Stimulated activated CD4-positive, alpha-beta T cell treated with anti-CD3 and anti-CD28 coated beads, Interleukin-4, amount 100 ng/mL, for 48 hours (primary cell): Measurements from ENCODE around the gene ENAH.
"Not testable (repeated sequence)": the region's sequence is repeated elsewhere in the genome, so short reads cannot be mapped to it uniquely, and the experiment has no call there.

Experiments used
- DNase-seq, 2 donors: peaks; one replicate each; pipeline ENCODE4 v3.0.0-alpha.2; 2020; ENCODE audit warnings: low read depth in 2 of 2

The ENAH gene

DNA sequence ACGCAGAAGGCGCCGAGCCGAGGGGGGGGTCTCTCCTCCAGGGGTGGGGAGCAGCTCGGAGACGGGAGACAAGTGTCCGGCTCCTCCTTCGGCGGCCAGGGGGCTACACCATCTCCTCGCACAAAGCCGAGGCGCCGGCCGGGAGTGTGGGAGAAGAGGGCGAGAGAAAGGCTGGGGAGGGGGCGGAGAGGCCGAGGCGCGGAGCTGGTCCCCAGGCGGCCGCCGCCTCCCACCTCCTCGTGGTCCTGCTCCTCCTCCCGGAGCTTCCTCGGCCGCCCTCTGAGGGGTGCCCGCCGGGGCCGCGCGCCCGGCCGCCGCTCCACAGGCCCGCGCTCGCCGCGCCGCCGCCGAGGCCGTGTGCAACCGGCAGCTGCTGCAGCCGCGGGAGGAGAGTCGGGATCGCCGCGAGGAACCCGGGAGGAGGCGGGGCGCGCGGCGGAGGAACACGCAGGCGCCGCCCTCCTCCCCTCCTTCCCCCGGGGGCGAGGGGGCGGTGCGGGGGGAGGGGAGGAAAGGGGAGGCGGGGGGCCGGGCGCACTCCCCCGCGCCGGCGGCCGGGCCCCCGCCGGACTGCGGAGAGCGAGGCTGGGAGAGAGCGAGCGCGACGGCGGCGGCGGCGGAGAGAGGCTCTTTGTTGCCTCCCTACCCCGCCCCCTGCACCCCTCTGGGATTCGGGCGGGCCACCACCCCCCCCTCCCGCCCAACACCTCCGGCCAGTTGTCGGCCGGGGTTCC is at the start of gene ENAH:
Gene ENAH, minus strand, starts transcription at position 395 of the 734 bp plus-strand sequence. CDS start 433 bp downstream, outside the sequence.
- peak; percentile 9 to 30 for DNase-seq

DNA sequence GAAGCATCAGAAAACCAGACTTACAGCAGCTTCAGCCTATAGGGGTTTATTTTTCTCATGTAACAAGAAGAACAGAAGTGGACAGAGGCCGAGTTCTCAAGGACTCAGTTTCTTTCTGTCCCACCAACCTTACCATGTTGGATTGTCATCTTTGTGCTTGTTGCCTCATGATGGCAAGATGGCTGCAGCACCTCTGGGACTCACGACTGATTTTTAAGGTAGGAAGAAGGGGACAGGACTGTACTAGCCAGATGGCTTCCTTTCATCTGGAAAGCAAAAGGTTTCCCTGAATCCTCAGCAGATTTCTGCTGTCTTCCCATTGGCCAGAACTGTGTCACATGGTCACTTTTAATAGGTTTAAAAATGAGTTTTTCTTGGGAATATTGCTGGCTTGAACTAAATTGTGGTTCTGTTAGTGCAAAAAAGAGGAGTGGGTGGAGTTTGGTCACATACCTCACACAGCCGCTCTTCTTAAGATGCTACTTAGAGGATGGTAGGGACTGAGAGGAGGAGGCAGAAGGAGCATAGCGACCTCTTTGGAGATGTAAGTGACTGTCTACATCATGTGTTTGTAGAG is 48.1 kb upstream of the ENAH start:
- DNase-seq = no peak

GRCh38 chr1:225700164-225700821 is 47.4 kb upstream of the ENAH start:
- DNase-seq = no peak

- DNase-seq = no peak
Observed at GRCh38 chr1:225699336-225699735, 46.4 kb upstream of the ENAH start.

- not testable (repeated sequence) for DNase-seq
Observed at GRCh38 chr1:225698194-225698593, 45.3 kb upstream of the ENAH start.

DNA sequence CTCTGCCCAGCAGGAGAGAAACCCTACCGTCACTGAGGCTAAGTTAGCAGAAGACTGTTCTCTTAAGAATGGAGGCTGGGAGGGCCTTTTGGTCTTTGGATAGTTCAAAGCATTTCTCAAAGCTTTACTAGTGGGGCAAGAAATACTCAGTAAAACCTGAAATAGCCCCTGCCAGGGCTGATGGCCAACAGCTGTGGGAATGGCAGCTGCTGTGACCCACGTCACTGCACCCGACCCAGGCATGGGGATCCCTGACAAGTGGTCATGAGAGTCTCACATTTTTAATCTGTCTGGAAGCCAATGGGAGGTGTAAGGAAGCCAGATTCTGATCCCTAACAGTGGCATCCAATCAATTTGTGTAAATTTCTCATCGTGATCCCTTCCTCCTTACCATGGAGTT is 44.5 kb upstream of the ENAH start:
- no peak for DNase-seq

DNA sequence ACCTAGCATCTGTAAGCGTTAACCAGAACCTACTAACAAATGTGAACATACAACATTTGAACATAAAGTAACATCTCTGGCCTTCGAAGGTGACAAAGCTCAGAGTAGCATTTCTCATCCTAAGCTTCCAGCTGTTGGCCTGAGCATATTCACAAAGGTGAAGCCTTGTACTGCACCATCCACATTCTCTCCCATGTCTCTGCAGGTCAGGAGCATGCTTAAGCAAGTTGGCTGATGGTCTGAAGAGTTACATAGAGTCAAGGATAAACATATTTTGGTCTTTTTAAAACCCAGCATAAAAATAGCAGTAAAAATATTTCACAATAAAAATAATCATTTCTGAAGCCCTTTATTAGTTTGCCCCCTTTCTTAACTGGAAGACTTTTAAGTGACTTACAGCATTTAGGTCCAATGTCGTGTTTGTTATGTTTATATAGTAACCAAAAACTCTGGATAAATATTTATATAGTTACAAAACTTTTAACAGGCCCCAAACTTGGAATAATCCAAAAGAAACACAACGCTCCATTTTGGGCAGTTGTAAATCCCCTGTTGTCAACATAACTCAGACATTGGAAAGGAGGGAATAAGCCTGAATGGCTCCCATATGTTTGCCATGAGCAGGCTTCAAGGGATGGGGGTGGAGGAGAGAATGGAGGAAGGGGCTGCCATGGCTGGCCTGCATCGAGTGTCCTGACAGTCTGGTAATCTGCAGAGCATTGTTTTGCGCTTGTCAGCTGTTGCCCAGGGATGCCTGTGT is 42.8 kb upstream of the ENAH start:
- no peak for DNase-seq

GRCh38 chr1:225694151-225694603 is 41.3 kb upstream of the ENAH start:
- DNase-seq = no peak

DNA sequence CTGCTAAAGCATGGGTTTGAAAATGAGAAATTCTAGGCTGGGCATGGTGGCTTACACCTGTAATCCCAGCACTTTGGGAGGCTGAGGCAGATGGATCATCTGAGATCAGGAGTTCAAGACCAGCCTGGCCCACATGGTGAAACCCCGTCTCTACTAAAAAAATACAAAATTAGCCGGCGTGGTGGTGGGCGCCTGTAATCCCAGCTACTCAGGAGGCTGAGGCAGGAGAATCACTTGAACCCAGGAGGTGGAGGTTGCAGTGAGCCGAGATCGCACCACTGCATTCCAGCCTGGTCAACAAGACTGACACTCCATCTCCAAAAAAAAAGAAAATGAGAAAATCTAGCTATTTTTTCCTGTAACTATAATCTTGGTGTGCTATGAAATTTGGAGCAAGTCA is 40.8 kb upstream of the ENAH start:
- DNase-seq = not testable (repeated sequence)

DNA sequence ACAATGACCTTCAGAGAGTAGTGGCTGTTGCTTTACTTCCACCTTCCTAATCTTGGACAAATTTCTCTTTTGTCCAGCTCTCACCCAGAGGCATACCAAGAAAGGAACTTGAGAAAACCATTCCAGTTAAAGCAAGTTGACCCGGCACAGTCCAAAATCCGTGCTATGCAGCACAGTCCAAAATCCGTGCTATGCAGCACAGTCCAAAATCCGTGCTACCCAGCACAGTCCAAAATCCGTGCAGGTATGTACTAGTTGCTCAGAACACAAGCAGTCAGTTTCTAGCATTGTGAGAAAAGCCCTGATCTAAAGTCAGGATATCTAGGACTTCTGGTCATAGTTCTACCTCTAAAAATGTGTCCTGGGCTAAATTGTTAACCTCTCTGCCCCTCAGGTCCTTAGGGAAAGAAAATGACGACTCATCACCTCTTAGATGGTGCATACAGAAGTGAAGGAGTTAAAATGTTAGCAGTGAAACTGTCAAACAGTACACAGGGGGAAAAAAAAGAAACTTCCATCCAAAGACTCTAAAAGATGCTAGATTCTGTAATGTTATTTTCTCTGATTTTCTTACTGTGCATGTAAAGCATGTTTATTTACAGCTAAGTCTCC is 40.3 kb upstream of the ENAH start:
- no peak for DNase-seq

- no peak for DNase-seq
Observed at GRCh38 chr1:225692517-225692879, 39.6 kb upstream of the ENAH start.

DNA sequence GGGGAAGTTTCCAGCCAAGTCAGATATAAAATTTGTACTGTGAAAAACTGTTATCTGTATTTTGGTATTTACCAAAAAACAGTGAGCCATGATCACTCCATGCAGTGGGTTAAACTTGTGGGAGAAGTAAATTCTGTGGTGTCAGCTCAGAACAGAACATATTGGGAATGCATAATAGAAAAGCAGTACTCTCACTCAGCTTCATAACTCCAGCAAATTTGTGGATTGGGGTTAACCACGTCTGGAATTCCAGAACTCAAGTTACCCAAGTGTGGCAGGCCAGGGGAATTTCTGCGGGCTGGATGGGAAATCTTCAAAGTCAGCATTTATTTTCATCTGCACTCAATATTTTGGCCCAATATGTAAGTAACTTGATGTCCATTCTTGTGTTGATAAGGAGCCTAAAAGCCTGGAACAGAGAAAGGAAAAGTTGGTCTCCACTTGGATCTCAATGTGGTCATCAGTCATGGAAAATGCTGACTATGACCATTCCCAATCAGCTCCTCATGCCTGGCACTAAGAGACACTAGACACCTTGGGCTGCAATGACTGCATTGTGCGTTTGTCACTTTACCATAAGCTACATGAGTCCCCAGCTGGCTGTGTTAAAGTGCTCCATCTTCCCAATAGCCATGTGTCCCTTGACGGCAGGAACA is 39.1 kb upstream of the ENAH start:
- DNase-seq = no peak

DNA sequence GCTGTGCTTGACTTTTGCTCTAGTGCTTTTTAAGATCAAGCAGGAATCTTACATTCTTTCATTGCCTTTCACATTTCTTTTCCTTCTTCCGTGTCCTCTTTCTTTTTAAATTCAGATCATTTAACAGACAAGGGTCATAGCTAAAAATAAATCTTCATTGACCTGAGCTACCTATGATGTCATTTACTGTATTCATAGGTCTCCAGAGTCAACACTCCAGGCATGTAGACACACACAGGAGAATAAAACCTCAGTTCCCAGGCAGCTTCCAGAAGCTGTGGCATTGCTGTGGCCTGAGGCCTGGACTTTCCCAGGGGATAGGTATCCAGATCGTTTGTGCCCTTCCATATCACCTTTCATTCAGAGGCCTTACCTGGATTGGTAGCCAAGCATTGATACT is 38.5 kb upstream of the ENAH start:
- DNase-seq = no peak

DNA sequence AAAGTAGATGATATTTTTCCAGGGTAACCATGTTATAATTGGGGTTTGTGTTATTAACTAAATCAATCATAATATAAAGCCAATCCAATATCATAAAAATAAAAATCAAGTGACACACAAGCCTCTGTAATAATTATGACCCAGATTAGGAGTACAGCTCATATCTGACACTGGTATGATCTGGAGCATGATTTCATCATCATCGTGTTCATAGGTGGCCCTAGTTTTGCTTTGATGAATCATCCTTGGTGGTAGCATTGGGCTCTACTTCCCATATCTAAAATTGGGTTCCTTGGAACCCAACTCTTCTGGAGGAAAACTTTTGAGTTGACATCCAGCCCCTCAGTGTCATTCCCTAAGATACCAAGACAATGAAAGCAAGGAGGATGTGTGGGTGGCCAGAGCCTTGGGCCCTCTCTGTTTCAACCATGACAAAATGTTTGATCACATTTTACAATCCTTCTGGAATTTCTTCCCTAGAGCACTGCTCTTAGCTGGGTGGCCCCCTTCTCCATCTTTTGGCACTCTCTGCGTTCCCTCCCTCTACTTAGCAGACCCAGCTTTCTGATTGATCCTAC is 37.0 kb upstream of the ENAH start:
- no peak for DNase-seq

GRCh38 chr1:225688345-225688744 is 35.4 kb upstream of the ENAH start:
- DNase-seq = no peak

DNA sequence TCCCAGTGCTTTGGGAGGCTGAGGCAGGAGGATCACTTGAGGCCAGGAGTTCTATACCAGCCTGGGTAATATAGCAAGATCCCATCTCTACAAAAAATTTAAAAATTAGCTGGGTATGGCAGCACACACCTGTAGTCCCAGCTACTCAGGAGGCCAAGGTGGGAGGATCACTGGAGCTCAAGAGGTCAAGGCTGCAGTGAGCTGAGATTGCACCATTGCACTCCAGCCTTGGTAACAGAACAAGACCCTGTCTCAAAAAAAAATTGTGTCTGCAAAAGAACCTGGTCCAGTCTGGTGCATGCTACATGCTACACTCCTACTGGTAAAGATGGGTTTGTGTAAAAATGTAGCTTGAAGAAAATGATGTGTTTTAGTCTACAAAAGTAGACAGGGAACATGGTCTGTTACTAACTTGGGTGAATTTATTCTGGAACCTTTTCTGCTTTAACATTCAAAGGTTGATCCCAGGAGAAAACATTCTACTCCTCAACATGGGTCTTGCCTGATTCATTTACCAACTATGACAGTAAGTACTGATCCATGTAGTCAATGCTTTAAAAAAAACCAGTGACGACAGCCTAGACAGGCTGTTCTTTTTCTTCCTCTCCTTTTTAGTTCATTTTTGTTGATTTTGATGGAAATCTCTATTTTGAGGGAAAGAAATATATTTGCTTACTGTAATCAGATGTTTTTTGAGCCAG is 32.7 kb upstream of the ENAH start:
- DNase-seq = no peak

DNA sequence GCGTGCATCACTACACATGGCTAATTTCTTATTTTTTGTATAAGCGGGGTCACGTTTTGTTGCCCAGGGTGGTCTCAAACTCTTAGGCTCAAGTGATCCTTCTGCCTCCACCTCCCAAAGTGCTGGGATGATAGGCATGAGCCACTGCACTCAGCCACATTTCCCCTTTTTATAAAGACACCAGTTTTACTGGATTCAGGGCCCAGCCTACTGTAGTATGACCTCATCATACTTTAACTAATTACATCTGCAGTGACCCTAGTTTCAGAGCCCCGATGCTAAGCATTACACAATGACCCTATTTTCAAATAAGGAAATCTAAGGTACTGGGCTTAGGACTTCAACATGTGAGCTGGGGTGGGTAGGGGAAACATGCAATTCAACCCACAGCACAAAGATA is 31.8 kb upstream of the ENAH start:
- DNase-seq = no peak

- no peak for DNase-seq
Observed at GRCh38 chr1:225681231-225681630, 28.3 kb upstream of the ENAH start.

DNA sequence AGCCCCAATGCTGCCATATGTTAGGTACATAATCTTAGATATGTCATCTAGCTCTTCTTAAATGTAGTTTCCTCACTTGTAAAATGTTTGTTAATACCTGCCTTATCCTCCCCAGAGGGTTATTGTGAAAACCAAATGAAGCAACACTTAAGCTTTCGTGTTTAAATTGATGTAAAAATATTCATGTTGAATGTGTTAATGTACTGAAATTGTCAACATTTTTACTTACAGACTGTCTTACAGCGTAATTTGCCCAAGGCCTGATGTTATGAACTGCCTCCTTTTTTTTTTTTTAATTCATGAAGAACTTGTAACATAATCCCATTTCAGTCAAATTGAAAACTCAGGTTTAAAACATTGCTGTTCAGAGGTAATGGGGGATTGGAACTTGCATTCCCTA is 25.6 kb upstream of the ENAH start:
- DNase-seq = no peak

DNA sequence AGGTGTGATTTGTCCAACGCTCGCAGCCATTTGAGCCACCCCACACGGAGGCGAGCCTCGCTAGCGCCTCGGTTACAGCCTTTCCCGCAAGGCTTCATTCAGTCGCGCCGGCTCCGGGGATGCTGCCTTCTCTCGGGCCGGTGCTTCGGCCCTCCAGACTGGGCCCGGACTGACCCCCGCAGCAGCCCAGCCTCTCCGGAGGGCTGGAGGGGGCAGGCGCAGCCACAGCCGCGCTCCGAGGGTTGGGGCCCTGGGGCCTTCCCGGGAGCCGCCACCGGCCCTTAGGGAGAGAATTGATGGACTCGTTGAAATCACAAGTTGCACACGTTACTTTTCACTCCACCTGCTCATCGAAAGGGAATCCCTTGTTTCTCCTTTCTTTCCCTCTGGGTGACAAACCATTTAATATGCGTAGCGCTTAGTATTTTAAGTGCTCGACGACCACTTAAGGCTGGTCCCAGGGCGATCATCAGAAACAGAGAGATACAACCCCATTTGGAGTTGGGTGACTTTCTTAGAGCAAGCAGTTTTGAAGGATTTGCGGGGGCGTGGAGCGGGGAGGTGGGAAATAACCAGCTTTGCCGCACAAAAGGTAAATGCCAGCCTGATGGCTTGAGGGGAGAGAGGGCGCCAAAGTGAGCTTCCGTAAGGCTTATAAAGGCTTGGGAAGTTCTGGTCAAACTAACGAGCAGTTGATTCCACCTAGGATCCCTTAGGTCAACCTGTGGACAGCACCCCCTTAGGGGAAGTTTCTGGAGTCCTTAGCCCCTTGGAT is 24.6 kb upstream of the ENAH start:
- DNase-seq = no peak
